Activated B cell treated with CpG ODN at 0.5 μM for 24 hours (primary cell): ENCODE measurements around the gene SMIM12. TPM values are rescaled to one million over a fixed set of nuclear protein-coding genes. Genes with fewer than 3 reads are reported as not detected.
"Not testable (repeated sequence)": the region's sequence is repeated elsewhere in the genome, so short reads cannot be mapped to it uniquely, and the experiment has no call there.

Experiments used
- ATAC-seq: fragments of 200-7000 bp; cut with Tn5 transposase; one replicate; pipeline ENCODE4 v1.10.0; 2021; ENCODE audit warnings: low read depth, mild to moderate bottlenecking, moderate library complexity
- CTCF ChIA-PET: fragments of 350-600 bp; sonication (Branson Sonifier 250); formaldehyde crosslinking; loops from one replicate; lab custom pipeline; 2021; ENCODE audit warnings: antibody characterized with exemption; lab: Charles Lee
- POLR2A ChIA-PET: fragments of 350-600 bp; sonication (Branson Sonifier 250); formaldehyde crosslinking; loops from one replicate; lab custom pipeline; 2021; ENCODE audit warnings: antibody characterized with exemption; lab: Charles Lee
- DNase-seq: peaks from one replicate; pipeline ENCODE4 v3.0.0; 2022
- H3K27ac Mint-ChIP-seq: one replicate; pipeline ENCODE4 v1.8.0; 2020; ENCODE audit warnings: mixed read lengths
- H3K27me3 Mint-ChIP-seq: one replicate; pipeline ENCODE4 v1.8.0; 2021; ENCODE audit warnings: mixed read lengths
- H3K36me3 Mint-ChIP-seq: one replicate; pipeline ENCODE4 v1.8.0; 2021; ENCODE audit warnings: low read depth, mixed read lengths
- H3K4me1 Mint-ChIP-seq: one replicate; pipeline ENCODE4 v1.8.0; 2021; ENCODE audit warnings: mixed read lengths
- H3K4me3 Mint-ChIP-seq: one replicate; pipeline ENCODE4 v1.8.0; 2020; ENCODE audit warnings: mild to moderate bottlenecking, mixed read lengths
- H3K9me3 Mint-ChIP-seq: one replicate; pipeline ENCODE4 v1.8.0; 2020; ENCODE audit warnings: mixed read lengths
- intact Hi-C: fragments of 100-400 bp; cut with micrococcal nuclease; formaldehyde crosslinking; loops from one replicate; pipeline ENCODE4 v1.15.1; 2024
- total RNA-seq: library from RNA; stranded (reverse); gene quantifications from 2 replicates; pipeline ENCODE4 v1.2.3, GENCODE V29; 2022
- TF ChIP-seq, protein P1 (sequence below): fragments of 200-600 bp; IDR thresholded peaks from one replicate; pipeline ENCODE4 v1.8.0; 2022; ENCODE audit warnings: antibody characterized with exemption, mild to moderate bottlenecking

Gene SMIM12
- total RNA-seq, 1 donor from 2014 or later, result 45.9 TPM

GRCh38 chr1:34816778-34817177, 42.8 kb downstream of the SMIM12 start:
- ChIA-PET POLR2A (no interaction called here), CTCF (no interaction called here)
- intact Hi-C loops, result no loop called here
- ATAC-seq (no peak), DNase-seq (no peak)
- TF ChIP-seq, protein P1, sequence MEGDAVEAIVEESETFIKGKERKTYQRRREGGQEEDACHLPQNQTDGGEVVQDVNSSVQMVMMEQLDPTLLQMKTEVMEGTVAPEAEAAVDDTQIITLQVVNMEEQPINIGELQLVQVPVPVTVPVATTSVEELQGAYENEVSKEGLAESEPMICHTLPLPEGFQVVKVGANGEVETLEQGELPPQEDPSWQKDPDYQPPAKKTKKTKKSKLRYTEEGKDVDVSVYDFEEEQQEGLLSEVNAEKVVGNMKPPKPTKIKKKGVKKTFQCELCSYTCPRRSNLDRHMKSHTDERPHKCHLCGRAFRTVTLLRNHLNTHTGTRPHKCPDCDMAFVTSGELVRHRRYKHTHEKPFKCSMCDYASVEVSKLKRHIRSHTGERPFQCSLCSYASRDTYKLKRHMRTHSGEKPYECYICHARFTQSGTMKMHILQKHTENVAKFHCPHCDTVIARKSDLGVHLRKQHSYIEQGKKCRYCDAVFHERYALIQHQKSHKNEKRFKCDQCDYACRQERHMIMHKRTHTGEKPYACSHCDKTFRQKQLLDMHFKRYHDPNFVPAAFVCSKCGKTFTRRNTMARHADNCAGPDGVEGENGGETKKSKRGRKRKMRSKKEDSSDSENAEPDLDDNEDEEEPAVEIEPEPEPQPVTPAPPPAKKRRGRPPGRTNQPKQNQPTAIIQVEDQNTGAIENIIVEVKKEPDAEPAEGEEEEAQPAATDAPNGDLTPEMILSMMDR, result no peak
- H3K9me3 Mint-ChIP-seq, result no peaks in the 10 kb centered on the region
- H3K27me3 Mint-ChIP-seq, result no peaks in the 10 kb centered on the region
- no peaks in the 10 kb centered on the region for H3K36me3 Mint-ChIP-seq
- H3K4me3 Mint-ChIP-seq, result no peak overlapping the region
- no peak overlapping the region for H3K27ac Mint-ChIP-seq
- H3K4me1 Mint-ChIP-seq, result peaks cover 4% of the 10 kb centered on the region

GRCh38 chr1:34816332-34816731, 43.2 kb downstream of the SMIM12 start:
- no peak for ATAC-seq
- Mint-ChIP-seq H3K27me3 (no peaks in the 10 kb centered on the region), H3K4me1 (no peaks in the 10 kb centered on the region), H3K36me3 (no peaks in the 10 kb centered on the region), H3K9me3 (no peaks in the 10 kb centered on the region), H3K4me3 (no peak overlapping the region), H3K27ac (no peak overlapping the region)
- intact Hi-C loops, result no loop called here
- POLR2A ChIA-PET, result no interaction called here
- no peak for DNase-seq
- TF ChIP-seq, protein P1, result no peak
- CTCF ChIA-PET, result no interaction called here

- DNase-seq, ATAC-seq, H3K4me1 Mint-ChIP-seq, intact Hi-C loops, POLR2A ChIA-PET, CTCF ChIA-PET, H3K36me3 Mint-ChIP-seq, H3K4me3 Mint-ChIP-seq, H3K27ac Mint-ChIP-seq, H3K27me3 Mint-ChIP-seq, H3K9me3 Mint-ChIP-seq: not testable (repeated sequence)
Measured at GRCh38 chr1:34810781-34811180, 48.8 kb downstream of the SMIM12 start.

- TF ChIP-seq, protein P1, result no peak
- ChIA-PET POLR2A (no interaction called here), CTCF (no interaction called here)
- Mint-ChIP-seq H3K9me3 (peaks cover 10% of the 10 kb centered on the region), H3K4me1 (no peaks in the 10 kb centered on the region), H3K36me3 (peaks cover 5% of the 10 kb centered on the region), H3K27me3 (no peaks in the 10 kb centered on the region), H3K27ac (no peak overlapping the region), H3K4me3 (no peak overlapping the region)
- DNase-seq (no peak), ATAC-seq (no peak)
- intact Hi-C loops, result no loop called here
Measured at GRCh38 chr1:34808051-34808810, 51.3 kb downstream of the SMIM12 start.

DNA sequence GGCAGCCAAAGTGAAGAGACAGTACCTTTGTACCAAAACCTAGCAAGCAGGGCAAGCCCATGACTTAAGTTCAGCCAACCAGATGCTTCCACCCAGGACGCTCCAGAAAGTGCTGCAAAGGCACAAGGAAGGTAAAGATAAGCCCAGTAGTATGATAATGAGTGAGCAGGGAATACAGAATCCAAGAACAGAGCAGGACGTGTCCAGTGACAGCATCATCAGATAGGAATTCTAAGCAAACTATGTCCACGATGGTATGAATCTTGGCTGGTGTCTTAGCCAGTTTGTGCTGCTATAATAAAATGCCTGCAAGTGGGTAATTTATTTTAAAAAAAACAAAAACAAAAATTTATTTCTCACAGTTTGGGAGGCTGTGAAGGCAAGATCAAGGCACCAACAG, 53.2 kb downstream of the SMIM12 start:
- Mint-ChIP-seq H3K27ac (no peak overlapping the region), H3K36me3 (peaks cover 5% of the 10 kb centered on the region), H3K4me3 (no peak overlapping the region), H3K4me1 (no peaks in the 10 kb centered on the region), H3K9me3 (peaks cover 10% of the 10 kb centered on the region), H3K27me3 (no peaks in the 10 kb centered on the region)
- intact Hi-C loops, result no loop called here
- DNase-seq, result no peak
- TF ChIP-seq, protein P1, result no peak
- POLR2A ChIA-PET, result no interaction called here
- CTCF ChIA-PET, result no interaction called here
- no peak for ATAC-seq
